Hepatocyte (in vitro differentiated cells): ENCODE data around the gene DLEC1.

ENCODE experiments used
- EZH2 ChIP-seq: fragments of 200-600 bp; sonication (generic); IDR thresholded peaks from 2 replicates; pipeline ENCODE4 v1.6.1; 2016; ENCODE audit warnings: antibody characterized with exemption, mild to moderate bottlenecking, borderline replicate concordance
- EZH2phosphoT487 ChIP-seq: fragments of 200-600 bp; sonication (generic); IDR thresholded peaks from one replicate; pipeline ENCODE4 v1.6.1; 2018; ENCODE audit warnings: antibody characterized with exemption, mild to moderate bottlenecking, low read depth, moderate library complexity; ENCODE audit not compliant: unreplicated experiment, severe bottlenecking
- TF ChIP-seq, protein P1 (sequence below): fragments of 200-600 bp; sonication (generic); IDR thresholded peaks from 2 replicates; pipeline ENCODE4 v1.5.1; 2016; ENCODE audit warnings: antibody characterized with exemption, mild to moderate bottlenecking; ENCODE audit not compliant: poor library complexity

DNA sequence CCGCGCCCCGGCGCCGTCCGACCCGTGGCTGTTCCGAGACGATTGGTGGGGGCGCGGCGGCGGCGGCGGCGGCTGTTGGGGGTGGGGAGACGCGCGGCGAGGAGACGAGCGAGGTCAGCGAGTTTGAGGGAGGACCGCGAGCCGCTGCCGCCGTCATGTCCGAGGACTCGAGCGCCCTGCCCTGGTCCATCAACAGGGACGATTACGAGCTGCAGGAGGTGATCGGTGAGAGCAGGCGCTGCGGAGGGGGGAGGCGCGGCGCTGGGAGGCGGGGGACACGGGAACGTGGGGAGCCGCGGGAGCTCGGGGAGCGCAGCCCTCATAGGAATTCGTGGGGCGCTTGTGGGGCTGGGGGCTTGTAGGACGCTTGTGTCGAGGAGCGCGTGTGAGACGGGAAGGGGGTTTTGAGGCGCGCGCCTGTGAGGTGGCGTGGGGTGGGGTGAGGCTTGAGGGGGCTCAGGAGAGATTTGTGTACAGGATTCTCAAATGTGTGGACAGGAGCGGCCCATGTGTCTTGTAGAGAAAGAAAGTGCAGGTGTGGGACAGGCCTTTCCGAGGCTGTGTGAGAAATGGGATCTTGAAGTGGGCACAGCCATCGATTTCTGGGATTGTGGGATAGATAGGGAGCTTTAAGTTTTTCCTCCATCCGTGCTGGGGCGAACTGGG, 126.8 kb downstream of the DLEC1 start:
- TF ChIP-seq, protein P1, sequence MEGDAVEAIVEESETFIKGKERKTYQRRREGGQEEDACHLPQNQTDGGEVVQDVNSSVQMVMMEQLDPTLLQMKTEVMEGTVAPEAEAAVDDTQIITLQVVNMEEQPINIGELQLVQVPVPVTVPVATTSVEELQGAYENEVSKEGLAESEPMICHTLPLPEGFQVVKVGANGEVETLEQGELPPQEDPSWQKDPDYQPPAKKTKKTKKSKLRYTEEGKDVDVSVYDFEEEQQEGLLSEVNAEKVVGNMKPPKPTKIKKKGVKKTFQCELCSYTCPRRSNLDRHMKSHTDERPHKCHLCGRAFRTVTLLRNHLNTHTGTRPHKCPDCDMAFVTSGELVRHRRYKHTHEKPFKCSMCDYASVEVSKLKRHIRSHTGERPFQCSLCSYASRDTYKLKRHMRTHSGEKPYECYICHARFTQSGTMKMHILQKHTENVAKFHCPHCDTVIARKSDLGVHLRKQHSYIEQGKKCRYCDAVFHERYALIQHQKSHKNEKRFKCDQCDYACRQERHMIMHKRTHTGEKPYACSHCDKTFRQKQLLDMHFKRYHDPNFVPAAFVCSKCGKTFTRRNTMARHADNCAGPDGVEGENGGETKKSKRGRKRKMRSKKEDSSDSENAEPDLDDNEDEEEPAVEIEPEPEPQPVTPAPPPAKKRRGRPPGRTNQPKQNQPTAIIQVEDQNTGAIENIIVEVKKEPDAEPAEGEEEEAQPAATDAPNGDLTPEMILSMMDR: no peak
- TF ChIP-seq EZH2: no peak
- TF ChIP-seq EZH2phosphoT487: no peak
